Nephron progenitor cell (in vitro differentiated cells): Measurements from ENCODE around the gene GREB1.

Experiments used
- DNase-seq: peaks from one replicate; pipeline ENCODE4 v3.0.0; 2021
- H3K27ac Mint-ChIP-seq: 2 replicates; pipeline ENCODE4 v1.8.0; 2021; ENCODE audit warnings: mild to moderate bottlenecking, moderate library complexity, mixed read lengths
- H3K27me3 Mint-ChIP-seq: 2 replicates; pipeline ENCODE4 v1.8.0; 2021; ENCODE audit warnings: mild to moderate bottlenecking, low read depth, mixed read lengths; ENCODE audit not compliant: poor library complexity
- H3K36me3 Mint-ChIP-seq: 2 replicates; pipeline ENCODE4 v1.8.0; 2021; ENCODE audit warnings: low read depth, mixed read lengths
- H3K4me1 Mint-ChIP-seq: 2 replicates; pipeline ENCODE4 v1.8.0; 2021; ENCODE audit warnings: mixed read lengths
- H3K4me3 Mint-ChIP-seq: 2 replicates; pipeline ENCODE4 v1.8.0; 2021; ENCODE audit warnings: mild to moderate bottlenecking, moderate library complexity, mixed read lengths
- H3K9me3 Mint-ChIP-seq: 2 replicates; pipeline ENCODE4 v1.8.0; 2021; ENCODE audit warnings: mild to moderate bottlenecking, moderate library complexity, mixed read lengths
- TF ChIP-seq, protein P1 (sequence below): fragments of 200-600 bp; sonication (generic); IDR thresholded peaks from 2 replicates; pipeline ENCODE4 v1.5.0; 2021; ENCODE audit warnings: antibody characterized with exemption

The GREB1 gene

DNA sequence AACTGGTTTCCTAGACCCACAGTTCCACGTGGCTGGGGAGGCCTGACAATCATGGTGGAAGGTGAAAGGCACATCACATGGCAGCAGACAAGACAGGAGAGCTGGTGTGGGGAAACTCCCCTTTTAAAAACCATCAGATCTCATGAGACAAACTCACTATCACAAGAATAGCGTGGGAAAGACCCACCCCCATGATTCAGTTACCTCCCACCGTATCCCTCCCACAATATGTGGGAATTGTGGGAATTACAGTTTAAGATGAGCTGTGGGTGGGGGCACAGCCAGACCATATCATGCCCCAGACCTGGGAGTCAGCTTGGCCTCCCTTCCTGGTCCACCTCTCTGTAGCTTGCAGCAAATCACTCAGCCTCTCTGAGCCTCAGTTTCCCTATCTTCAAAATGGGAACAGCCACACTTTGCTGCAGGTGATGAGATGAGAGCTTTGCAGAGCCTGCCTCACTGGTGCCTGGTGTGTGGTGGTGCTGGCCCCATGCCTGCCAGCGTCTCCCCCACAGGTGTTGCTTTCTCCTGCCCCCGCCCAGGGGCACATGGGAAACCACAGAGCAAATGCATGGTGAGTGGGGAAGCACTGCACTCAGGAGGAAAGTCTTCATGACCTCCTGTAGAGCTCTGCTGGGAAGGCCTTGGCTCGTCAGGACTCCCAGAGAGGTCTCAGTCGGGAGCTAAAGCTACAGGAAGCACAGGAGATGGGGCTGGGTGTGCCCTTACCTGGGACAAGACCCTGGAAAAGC is 31.1 kb downstream of the GREB1 start:
- no peak for DNase-seq
- TF ChIP-seq, protein P1, sequence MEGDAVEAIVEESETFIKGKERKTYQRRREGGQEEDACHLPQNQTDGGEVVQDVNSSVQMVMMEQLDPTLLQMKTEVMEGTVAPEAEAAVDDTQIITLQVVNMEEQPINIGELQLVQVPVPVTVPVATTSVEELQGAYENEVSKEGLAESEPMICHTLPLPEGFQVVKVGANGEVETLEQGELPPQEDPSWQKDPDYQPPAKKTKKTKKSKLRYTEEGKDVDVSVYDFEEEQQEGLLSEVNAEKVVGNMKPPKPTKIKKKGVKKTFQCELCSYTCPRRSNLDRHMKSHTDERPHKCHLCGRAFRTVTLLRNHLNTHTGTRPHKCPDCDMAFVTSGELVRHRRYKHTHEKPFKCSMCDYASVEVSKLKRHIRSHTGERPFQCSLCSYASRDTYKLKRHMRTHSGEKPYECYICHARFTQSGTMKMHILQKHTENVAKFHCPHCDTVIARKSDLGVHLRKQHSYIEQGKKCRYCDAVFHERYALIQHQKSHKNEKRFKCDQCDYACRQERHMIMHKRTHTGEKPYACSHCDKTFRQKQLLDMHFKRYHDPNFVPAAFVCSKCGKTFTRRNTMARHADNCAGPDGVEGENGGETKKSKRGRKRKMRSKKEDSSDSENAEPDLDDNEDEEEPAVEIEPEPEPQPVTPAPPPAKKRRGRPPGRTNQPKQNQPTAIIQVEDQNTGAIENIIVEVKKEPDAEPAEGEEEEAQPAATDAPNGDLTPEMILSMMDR: no peak
- peaks cover 47% of the 10 kb centered on the region for H3K4me1 Mint-ChIP-seq
- H3K27ac Mint-ChIP-seq: no peak overlapping the region
- peaks cover 26% of the 10 kb centered on the region for H3K36me3 Mint-ChIP-seq
- peaks cover 2% of the 10 kb centered on the region for H3K27me3 Mint-ChIP-seq
- H3K9me3 Mint-ChIP-seq: no peaks in the 10 kb centered on the region
- no peak overlapping the region for H3K4me3 Mint-ChIP-seq

DNA sequence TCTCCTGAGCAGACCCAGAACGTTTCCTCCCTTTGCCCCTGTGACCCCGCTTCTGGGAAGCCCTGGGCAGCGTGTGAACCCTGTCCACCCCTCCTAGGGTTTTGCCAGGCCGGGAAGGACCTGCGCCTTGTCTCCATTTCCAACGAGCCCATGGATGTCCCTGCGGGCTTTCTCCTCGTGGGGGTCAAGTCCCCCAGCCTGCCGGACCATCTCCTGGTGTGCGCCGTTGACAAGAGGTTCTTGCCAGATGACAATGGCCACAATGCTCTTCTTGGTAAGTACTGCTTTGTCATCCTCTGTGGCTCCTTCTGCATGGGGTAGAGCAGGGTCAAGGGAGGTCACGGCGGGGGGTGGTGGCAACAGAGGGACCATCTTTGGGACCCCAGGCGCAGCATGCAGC is 32.5 kb downstream of the GREB1 start:
- Mint-ChIP-seq H3K4me1 (peaks cover 43% of the 10 kb centered on the region), H3K9me3 (no peaks in the 10 kb centered on the region), H3K36me3 (peaks cover 26% of the 10 kb centered on the region), H3K27ac (peak overlapping the region; percentile 22), H3K4me3 (no peak overlapping the region), H3K27me3 (peaks cover 2% of the 10 kb centered on the region)
- DNase-seq: no peak
- TF ChIP-seq, protein P1: no peak

DNA sequence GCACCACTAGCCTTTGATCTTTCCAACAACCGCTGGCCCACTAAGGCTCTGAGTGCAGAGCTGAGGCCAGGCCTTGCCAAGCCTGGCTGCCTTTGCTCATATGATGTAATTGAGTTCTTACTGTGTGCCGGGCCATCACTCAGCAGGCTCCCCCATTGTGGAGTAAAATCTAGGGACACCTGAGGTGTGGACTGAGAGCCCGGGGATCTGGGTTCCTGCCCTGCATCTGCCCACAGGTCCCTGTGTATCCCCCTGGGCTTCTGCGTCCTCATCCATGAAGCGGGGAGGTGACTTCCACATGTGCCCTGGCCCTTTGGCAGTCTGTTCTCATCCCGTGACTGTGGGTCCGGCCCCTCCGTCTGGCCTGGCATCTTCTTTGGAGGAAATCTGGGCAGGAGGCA is 33.8 kb downstream of the GREB1 start:
- TF ChIP-seq, protein P1: no peak
- H3K27ac Mint-ChIP-seq: peak overlapping the region; percentile 77

DNA sequence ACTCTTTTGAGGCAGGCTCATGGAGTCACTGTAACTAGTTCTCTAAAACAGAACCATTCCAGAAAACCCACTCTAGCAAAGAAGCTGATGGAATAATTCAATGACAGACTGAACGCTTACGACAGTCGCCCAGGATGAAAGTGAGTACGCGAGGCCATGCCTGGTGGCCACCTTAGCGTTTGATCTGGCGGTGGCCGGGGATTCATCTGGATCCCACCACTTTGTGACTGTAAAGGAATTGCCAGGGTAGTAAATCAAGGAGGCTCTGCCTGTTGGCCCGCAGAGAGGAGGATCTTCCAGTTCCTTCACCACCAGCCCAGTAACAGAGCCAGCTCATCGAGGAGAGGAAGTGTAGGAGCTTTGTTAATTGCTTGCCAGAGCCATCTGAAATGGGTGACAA is 34.6 kb downstream of the GREB1 start:
- Mint-ChIP-seq H3K27me3 (peaks cover 2% of the 10 kb centered on the region), H3K4me1 (peaks cover 48% of the 10 kb centered on the region), H3K4me3 (peak overlapping the region; percentile 14), H3K9me3 (no peaks in the 10 kb centered on the region), H3K36me3 (peaks cover 25% of the 10 kb centered on the region), H3K27ac (peak overlapping the region; percentile 77)
- TF ChIP-seq, protein P1: no peak
- no peak for DNase-seq

More for the DNA sequence above, 33.8 kb downstream of the GREB1 start:
- Mint-ChIP-seq H3K9me3 (no peaks in the 10 kb centered on the region), H3K4me3 (no peak overlapping the region), H3K27me3 (peaks cover 2% of the 10 kb centered on the region), H3K36me3 (peaks cover 29% of the 10 kb centered on the region), H3K4me1 (peaks cover 43% of the 10 kb centered on the region)
- no peak for DNase-seq

DNA sequence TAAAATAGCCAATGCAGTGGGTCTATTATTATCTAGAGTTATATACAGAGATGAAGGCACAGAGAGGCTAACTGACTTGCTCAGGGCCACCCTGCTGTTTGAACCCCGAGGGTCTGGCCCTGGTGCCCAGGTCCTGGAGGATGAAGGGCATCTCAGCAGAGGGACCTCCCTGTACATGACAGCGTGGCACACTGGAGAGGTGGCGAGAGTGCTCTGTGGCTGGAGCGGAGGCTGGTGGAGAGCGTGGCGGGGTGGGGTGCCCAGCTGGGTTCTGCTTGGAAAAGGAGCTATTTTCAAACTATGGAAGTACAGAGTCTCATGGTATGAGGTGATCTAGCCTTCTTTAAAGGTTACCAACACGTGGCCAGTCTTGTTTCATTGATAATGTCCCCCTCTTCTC is 35.8 kb downstream of the GREB1 start:
- TF ChIP-seq, protein P1: no peak
- Mint-ChIP-seq H3K27ac (no peak overlapping the region), H3K4me3 (no peak overlapping the region), H3K36me3 (peaks cover 17% of the 10 kb centered on the region), H3K4me1 (peaks cover 46% of the 10 kb centered on the region), H3K9me3 (no peaks in the 10 kb centered on the region), H3K27me3 (no peaks in the 10 kb centered on the region)
- DNase-seq: no peak

DNA sequence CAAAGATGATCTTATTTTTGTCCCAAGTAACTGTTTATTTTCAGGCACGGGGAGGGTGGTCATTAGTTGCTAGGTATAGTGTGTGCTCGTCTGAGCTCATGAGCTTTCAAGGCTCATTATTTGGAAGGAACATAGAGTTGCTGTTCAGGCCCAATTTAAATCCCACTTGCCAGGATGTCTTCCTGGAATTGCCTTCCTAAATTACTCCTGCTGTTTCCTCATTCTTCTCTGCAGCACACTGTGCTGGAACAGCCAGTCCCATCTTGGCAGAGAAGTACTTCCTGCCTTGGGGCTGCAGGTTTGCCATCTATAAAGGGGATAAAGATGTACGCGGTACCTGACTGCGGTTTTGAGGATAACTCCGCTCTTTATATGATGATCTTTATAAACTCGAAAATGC is 37.3 kb downstream of the GREB1 start:
- Mint-ChIP-seq H3K27ac (no peak overlapping the region), H3K9me3 (no peaks in the 10 kb centered on the region), H3K36me3 (peaks cover 30% of the 10 kb centered on the region), H3K4me3 (no peak overlapping the region), H3K27me3 (no peaks in the 10 kb centered on the region), H3K4me1 (peaks cover 39% of the 10 kb centered on the region)
- DNase-seq: no peak
- TF ChIP-seq, protein P1: no peak
